Suprapubic skin (tissue), 4 donors: ENCODE results near the gene CYP3A7.

Experiments used
- POLR2A ChIP-seq, 2 donors: fragments of 450-650 bp; IDR thresholded peaks; one replicate each; pipeline ENCODE4 v1.6.1; 2017; ENCODE audit warnings: antibody characterized with exemption in 2 of 2, mild to moderate bottlenecking in 2 of 2, moderate library complexity in 2 of 2
- POLR2AphosphoS5 ChIP-seq, 3 donors: sonication (generic); formaldehyde crosslinking; IDR thresholded peaks; one replicate each; pipeline ENCODE4 v1.6.1; 2017; ENCODE audit warnings: antibody characterized with exemption in 3 of 3
- TF ChIP-seq, protein P1 (sequence below), 2 donors: fragments of 200-600 bp in 1 of 2; fragments of 450-650 bp in 1 of 2; sonication (generic) in 1 of 2; IDR thresholded peaks; one replicate each; pipeline ENCODE4 v1.5.1; 2016 to 2019; ENCODE audit warnings: antibody characterized with exemption in 2 of 2, mild to moderate bottlenecking in 1 of 2, moderate library complexity in 1 of 2

DNA sequence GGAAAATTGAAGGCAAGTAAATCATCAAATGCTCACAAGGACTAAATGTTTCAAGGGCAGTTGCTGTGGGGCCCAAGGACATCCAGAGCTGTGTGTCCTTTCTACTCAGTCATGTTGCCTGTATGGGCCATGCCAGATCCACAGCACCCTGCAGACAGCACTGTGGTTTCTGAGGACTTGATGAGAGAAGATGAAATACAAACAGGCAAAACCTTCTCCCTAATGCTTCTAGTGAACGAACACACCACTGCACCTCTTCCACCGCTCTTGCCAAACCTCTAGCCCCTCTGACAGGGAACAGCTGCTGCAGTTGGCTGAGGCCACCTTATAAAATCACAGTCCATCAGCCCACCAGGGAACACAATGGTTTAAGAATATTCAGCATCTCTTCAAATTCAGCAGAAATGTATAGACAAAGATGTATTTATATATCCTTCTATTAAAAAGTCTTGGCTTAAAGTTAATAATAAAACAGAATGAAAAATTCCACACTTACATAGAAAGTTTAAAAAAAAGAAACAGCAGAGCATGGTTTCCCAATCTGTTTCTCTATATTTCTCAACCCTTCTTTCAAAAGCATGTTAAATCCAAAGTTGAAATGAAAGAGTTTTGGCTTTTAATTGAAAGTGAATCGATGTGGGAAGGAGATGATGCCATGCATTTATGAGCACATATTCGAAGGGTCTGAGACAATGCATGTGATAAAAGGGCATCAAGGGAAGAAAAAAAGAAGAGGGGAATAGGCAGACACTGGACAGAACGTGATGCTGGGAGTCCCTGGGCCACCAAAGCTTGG is 14.0 kb downstream of the CYP3A7 start:
- TF ChIP-seq, protein P1, sequence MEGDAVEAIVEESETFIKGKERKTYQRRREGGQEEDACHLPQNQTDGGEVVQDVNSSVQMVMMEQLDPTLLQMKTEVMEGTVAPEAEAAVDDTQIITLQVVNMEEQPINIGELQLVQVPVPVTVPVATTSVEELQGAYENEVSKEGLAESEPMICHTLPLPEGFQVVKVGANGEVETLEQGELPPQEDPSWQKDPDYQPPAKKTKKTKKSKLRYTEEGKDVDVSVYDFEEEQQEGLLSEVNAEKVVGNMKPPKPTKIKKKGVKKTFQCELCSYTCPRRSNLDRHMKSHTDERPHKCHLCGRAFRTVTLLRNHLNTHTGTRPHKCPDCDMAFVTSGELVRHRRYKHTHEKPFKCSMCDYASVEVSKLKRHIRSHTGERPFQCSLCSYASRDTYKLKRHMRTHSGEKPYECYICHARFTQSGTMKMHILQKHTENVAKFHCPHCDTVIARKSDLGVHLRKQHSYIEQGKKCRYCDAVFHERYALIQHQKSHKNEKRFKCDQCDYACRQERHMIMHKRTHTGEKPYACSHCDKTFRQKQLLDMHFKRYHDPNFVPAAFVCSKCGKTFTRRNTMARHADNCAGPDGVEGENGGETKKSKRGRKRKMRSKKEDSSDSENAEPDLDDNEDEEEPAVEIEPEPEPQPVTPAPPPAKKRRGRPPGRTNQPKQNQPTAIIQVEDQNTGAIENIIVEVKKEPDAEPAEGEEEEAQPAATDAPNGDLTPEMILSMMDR (IDR thresholded peaks at IDR 0.05) = no peak
- TF ChIP-seq POLR2AphosphoS5 (IDR thresholded peaks at IDR 0.05) (no peak), POLR2A (IDR thresholded peaks at IDR 0.05) (no peak)
